ENCODE data around the gene NPTX2. TPM values are rescaled to one million over a fixed set of nuclear protein-coding genes. Genes with fewer than 3 reads are reported as not detected.

Gene NPTX2
- total RNA-seq, 1 experiment from 2014 or later: 10.9 TPM

- Mint-ChIP-seq H3K9me3 (peaks cover 4% of the 10 kb centered on the region), H3K4me3 (no peak overlapping the region), H3K27me3 (ENCODE audit: low read depth) (peaks cover 8% of the 10 kb centered on the region; the same call in 1 of the 2 replicates), H3K4me1 (no peaks in the 10 kb centered on the region), H3K36me3 (no peaks in the 10 kb centered on the region), H3K27ac (no peak overlapping the region)
- CTCF ChIA-PET: no interaction called here
- ATAC-seq (no peak), DNase-seq (ENCODE audit: low spot score) (no peak)
- POLR2A ChIA-PET: interaction anchor here (0.6 kb wide), 1 partner anchor 13 kb away, joined by 3 read pairs; the partner anchor contains the start of gene NPTX2
- TF ChIP-seq GABPB1 (CRISPR knock-in tag; IDR thresholded peaks at IDR 0.05) (no peak), USF1 (CRISPR knock-in tag; IDR thresholded peaks at IDR 0.05) (no peak), FOXK1 (CRISPR knock-in tag; IDR thresholded peaks at IDR 0.05) (no peak), FOXP1 (CRISPR knock-in tag; IDR thresholded peaks at IDR 0.05; ENCODE audit: borderline replicate concordance) (no peak), SP1 (CRISPR knock-in tag; conservative IDR thresholded peaks at IDR 0.05) (no peak), ZMAT4 (CRISPR knock-in tag; IDR thresholded peaks at IDR 0.05) (no peak), E2F5 (CRISPR knock-in tag; IDR thresholded peaks at IDR 0.05) (no peak), HMGA2 (CRISPR knock-in tag; IDR thresholded peaks at IDR 0.05) (no peak)
Observed at GRCh38 chr7:98603399-98603788, 13.7 kb upstream of the NPTX2 start.

DNA sequence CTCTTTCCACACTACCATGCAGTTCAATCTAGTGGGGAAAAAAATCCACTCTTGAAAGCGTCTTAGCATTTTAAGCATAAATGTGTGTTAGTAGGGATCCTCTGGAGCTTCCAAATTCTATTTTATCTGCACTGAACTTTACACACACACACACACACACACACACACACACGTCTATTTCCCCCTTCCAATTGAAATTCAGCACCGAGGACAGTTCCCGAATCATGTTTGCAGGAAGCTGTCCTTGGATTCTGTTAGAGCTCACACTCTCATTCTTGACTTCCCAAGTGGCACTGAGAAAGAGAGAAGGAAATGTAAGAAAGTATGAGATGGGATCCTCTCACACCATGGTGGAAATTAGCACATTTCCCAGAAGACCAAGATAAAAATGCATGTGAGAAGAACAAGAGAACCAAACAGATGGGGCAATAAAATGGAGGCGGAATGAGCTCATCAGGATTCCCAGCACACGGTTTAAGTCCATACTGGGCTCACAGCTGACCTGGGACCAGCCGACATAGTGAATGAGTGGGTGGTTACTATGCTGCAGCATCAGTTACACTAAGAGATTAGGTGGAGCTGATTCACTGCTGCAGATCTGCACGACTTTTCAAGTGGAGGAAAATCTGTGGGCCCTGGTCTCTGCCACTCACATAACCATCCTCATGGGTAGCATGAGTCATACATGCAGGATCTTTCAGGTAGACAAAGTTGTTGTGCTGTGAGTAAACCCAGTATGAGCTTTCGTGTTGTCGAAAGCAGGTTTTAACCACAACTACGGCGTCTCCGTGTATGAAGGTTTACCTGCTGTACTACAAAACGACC, 3.3 kb upstream of the NPTX2 start:
- TF ChIP-seq OVOL2 (CRISPR knock-in tag; IDR thresholded peaks at IDR 0.05; ENCODE audit: borderline replicate concordance) (no peak), TEAD4 (CRISPR knock-in tag; IDR thresholded peaks at IDR 0.05) (peak; percentile 40; the same call in 1 of the 2 replicates), ZNF423 (CRISPR knock-in tag; IDR thresholded peaks at IDR 0.05) (no peak), NFATC4 (CRISPR knock-in tag; IDR thresholded peaks at IDR 0.05) (no peak), NR3C1 (CRISPR knock-in tag; conservative IDR thresholded peaks at IDR 0.05; ENCODE audit: low read depth) (no peak), TP53 (CRISPR knock-in tag; IDR thresholded peaks at IDR 0.05) (no peak), SP1 (CRISPR knock-in tag; conservative IDR thresholded peaks at IDR 0.05) (no peak), NFE2L1 (CRISPR knock-in tag; IDR thresholded peaks at IDR 0.05) (peak; percentile 49; the same call in 1 of the 2 replicates), MAX (CRISPR knock-in tag; IDR thresholded peaks at IDR 0.05) (no peak), MXD4 (CRISPR knock-in tag; IDR thresholded peaks at IDR 0.05; ENCODE audit: borderline replicate concordance) (no peak), JUN (CRISPR knock-in tag; IDR thresholded peaks at IDR 0.05) (no peak), ARID4B (CRISPR knock-in tag; IDR thresholded peaks at IDR 0.05; ENCODE audit: borderline replicate concordance) (no peak), HMGA2 (CRISPR knock-in tag; IDR thresholded peaks at IDR 0.05) (no peak), PRRX2 (CRISPR knock-in tag; IDR thresholded peaks at IDR 0.05) (no peak), GTF2I (CRISPR knock-in tag; conservative IDR thresholded peaks at IDR 0.05) (no peak), ZNF263 (CRISPR knock-in tag; IDR thresholded peaks at IDR 0.05; ENCODE audit: low read depth) (no peak)
- TF ChIP-seq, protein P1, sequence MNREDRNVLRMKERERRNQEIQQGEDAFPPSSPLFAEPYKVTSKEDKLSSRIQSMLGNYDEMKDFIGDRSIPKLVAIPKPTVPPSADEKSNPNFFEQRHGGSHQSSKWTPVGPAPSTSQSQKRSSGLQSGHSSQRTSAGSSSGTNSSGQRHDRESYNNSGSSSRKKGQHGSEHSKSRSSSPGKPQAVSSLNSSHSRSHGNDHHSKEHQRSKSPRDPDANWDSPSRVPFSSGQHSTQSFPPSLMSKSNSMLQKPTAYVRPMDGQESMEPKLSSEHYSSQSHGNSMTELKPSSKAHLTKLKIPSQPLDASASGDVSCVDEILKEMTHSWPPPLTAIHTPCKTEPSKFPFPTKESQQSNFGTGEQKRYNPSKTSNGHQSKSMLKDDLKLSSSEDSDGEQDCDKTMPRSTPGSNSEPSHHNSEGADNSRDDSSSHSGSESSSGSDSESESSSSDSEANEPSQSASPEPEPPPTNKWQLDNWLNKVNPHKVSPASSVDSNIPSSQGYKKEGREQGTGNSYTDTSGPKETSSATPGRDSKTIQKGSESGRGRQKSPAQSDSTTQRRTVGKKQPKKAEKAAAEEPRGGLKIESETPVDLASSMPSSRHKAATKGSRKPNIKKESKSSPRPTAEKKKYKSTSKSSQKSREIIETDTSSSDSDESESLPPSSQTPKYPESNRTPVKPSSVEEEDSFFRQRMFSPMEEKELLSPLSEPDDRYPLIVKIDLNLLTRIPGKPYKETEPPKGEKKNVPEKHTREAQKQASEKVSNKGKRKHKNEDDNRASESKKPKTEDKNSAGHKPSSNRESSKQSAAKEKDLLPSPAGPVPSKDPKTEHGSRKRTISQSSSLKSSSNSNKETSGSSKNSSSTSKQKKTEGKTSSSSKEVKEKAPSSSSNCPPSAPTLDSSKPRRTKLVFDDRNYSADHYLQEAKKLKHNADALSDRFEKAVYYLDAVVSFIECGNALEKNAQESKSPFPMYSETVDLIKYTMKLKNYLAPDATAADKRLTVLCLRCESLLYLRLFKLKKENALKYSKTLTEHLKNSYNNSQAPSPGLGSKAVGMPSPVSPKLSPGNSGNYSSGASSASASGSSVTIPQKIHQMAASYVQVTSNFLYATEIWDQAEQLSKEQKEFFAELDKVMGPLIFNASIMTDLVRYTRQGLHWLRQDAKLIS (CRISPR knock-in tag; IDR thresholded peaks at IDR 0.05; ENCODE audit: borderline replicate concordance): no peak
- H3K27ac Mint-ChIP-seq: no peak overlapping the region
- DNase-seq (ENCODE audit: low spot score): peak; percentile 41
- no peaks in the 10 kb centered on the region for H3K9me3 Mint-ChIP-seq
- H3K4me1 Mint-ChIP-seq: peaks cover 7% of the 10 kb centered on the region
- no peak for ATAC-seq
- ChIA-PET CTCF (interaction anchor here (0.6 to 1.5 kb wide), 7 partner anchors 22 to 260 kb away, joined by 3 to 10 read pairs (median 4); no protein-coding TSS in a partner anchor), POLR2A (no interaction called here)
- H3K36me3 Mint-ChIP-seq: no peaks in the 10 kb centered on the region
- peaks cover 79% of the 10 kb centered on the region for H3K27me3 Mint-ChIP-seq (ENCODE audit: low read depth)
- no peak overlapping the region for H3K4me3 Mint-ChIP-seq

Data from WTC11 (cell line).